GM12891 (cell line): ENCODE measurements around the gene RTL10.

Source experiments
- DNase-seq: peaks from one replicate; pipeline ENCODE4 v3.0.0; 2011; ENCODE audit warnings: low spot score; ENCODE audit not compliant: insufficient read length
- FAIRE-seq: peaks from 2 replicates; lab custom pipeline; 2011; peaks lifted over from hg19 to GRCh38; lab: Jason Lieb, UNC
- PAX5 ChIP-seq: IDR thresholded peaks from 2 replicates; pipeline ENCODE4 v1.6.1; 2011; ENCODE audit warnings: low read length, moderate library complexity, mild to moderate bottlenecking; ENCODE audit not compliant: insufficient read depth, severe bottlenecking
- POLR2A ChIP-seq: IDR thresholded peaks from 2 replicates; pipeline ENCODE4 v1.6.1; 2011; ENCODE audit warnings: low read depth, low read length, control low read depth
- POLR2AphosphoS5 ChIP-seq: IDR thresholded peaks from 2 replicates; pipeline ENCODE4 v1.6.1; 2011; ENCODE audit warnings: low read depth, low read length, control low read depth
- POU2F2 ChIP-seq: IDR thresholded peaks from 2 replicates; pipeline ENCODE4 v1.6.1; 2011; ENCODE audit warnings: low read depth, mild to moderate bottlenecking, control low read depth, low read length, moderate library complexity
- SPI1 ChIP-seq: IDR thresholded peaks from 2 replicates; pipeline ENCODE4 v1.6.1; 2011; ENCODE audit warnings: low read depth, low read length, control low read depth
- TAF1 ChIP-seq: IDR thresholded peaks from 2 replicates; pipeline ENCODE4 v1.6.1; 2011; ENCODE audit warnings: low read depth, low read length, control low read depth

Gene RTL10

DNA sequence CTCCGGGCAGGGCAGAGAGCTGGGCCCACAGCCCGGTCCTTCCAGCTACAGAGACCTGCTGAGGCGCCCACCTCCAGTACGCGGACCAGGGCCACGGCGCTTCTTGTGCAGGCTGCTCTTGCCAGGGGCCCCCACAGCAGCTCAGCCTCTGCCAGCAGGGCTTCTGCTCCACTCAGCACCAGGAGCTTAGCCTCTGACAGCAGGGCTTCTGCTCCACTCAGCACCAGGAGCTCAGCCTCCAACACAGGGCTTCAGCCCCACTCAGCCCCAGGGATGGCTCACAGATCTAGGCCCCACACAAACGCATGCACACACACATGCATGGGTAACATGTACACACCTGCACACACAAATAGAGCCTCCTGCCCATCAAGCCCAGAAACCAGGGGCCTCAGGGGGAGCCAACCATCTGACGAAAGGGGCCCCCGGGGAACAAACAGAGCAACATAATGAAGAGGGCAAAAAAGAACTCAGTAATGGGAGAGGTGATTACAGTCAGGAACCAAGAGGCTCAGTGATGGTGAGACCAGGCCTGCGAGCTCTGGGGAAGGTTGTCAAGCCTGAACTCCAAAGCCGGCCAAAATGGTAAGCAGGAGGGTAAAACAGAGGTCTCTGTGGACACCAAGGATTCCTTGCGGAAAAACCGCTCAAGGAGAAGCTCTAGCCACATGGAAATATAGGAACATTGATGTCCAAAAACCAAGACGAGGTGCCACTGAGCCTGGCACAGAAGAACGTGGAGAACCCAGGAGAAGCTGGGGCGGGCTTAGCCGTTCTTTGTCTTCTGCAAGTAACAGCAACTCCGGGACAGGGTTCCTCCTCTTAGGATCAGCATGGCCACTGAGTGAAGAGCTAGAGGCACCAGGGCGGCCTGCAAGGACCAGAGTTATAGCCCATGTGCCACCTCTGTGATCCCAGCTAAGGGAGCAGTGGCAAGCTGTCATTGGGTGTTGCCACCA, 46.5 kb downstream of the RTL10 start:
- FAIRE-seq (no peak), DNase-seq (no peak)
- TF ChIP-seq POLR2AphosphoS5 (no peak), PAX5 (no peak), TAF1 (no peak), POU2F2 (no peak), POLR2A (no peak), SPI1 (no peak)

DNA sequence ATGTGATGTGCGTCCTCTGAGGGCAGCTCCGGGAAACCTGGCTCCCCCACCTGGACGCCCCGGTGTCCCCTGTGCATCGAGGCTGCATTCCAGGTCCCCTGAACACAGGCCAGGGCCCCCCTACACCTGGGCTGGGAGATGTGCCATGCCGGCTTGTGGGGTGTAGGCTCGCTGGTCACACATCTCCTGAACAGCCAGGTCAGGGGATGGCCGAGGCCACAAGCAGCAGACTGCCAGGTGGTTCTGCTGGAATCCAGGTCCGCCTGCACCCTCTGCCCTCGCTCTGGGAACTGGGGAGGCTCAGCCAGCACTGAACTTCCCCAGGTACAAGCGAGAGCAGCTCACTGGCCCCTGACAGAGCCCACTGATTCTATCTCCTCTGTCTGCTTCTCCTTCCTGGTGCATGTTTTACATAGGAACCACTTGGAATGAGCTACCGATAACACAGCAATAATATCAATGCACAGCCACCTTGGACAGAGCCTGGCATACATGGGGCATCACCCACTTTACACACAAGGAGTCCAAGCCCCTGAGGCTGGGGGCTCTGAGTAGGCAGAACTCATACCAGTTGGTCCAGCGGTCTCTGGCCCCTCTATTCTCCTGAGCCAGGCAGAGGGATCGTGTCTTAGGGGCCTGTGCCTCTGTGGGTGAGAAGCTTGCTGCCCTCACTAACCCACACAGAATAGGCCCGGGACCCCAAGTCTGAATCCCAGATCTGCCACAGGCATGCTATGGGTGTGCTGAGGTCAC, 47.3 kb downstream of the RTL10 start:
- no peak for TF ChIP-seq SPI1
- no peak for TF ChIP-seq PAX5
- FAIRE-seq, result no peak
- no peak for DNase-seq

DNA sequence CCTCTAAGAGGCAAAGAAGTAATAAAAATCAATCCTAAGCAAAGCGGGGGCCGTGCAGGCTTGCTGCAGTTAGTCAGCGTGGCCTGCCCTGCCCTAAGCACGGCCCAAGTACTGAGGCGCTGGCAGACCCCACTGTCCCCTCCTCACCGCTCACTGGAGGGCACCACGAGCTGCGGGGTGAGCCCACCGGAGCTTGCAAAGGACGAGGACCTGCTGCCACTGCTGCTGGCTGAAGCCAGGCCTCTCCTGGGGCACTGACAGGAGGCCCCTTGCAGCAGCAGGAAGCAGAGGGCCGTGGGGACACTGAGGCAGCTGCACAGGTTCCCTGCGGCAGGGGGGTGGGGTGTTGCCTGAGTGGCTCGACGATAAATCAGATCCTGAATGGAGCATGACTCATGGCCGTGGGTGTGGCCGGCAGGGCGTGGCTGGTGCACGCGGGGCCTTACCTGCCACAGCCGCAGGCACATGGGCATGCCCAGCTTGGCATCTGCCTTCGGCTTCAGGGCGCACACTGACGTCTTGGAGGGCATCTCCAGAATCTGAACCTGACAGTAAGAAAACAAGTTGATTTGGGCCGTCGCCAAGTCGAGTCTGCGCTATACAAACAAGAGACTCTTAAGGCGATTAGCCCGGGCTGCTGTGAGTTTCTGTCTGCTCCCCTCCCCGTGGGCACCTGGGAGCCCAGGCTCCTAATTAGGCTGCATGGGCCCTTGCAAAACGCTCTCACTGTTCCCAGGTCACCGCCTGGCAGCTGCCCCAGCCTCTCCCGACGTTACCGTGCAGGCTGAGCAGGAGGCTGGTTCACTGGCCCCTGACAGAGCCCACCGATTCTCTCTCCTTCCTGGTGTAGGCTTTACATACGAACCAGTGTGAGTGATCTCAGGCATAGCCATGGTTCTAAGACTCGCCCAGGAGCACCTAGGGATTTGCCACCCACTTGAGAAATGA, 48.2 kb downstream of the RTL10 start:
- DNase-seq (no peak), FAIRE-seq (no peak)
- no peak for TF ChIP-seq POU2F2
- no peak for TF ChIP-seq TAF1
- no peak for TF ChIP-seq SPI1
- no peak for TF ChIP-seq PAX5
- TF ChIP-seq POLR2AphosphoS5, result no peak
- TF ChIP-seq POLR2A, result no peak

GRCh38 chr22:19805821-19806212, 48.9 kb downstream of the RTL10 start:
- DNase-seq, result no peak
- no peak for TF ChIP-seq PAX5
- TF ChIP-seq TAF1, result no peak
- no peak for TF ChIP-seq POLR2A
- no peak for TF ChIP-seq POU2F2
- FAIRE-seq, result no peak
